Ishikawa (cell line): ENCODE measurements around the gene ACAP2.

ENCODE experiments used
- RAD21 ChIP-seq: IDR thresholded peaks from 2 replicates; pipeline ENCODE4 v1.6.1; 2012; ENCODE audit warnings: low read depth
- REST ChIP-seq: IDR thresholded peaks from 2 replicates; pipeline ENCODE4 v1.6.1; 2012; ENCODE audit warnings: low read depth, mild to moderate bottlenecking
- TAF1 ChIP-seq: IDR thresholded peaks from 2 replicates; pipeline ENCODE4 v1.6.1; 2012; ENCODE audit warnings: low read depth, mild to moderate bottlenecking
- YY1 ChIP-seq: IDR thresholded peaks from 2 replicates; pipeline ENCODE4 v1.6.1; 2012; ENCODE audit warnings: low read depth
- ZBTB7A ChIP-seq: IDR thresholded peaks from 2 replicates; pipeline ENCODE4 v1.6.1; 2012; ENCODE audit warnings: low read depth

GRCh38 chr3:195306369-195306768, 136.5 kb downstream of the ACAP2 start:
- TF ChIP-seq REST (no peak), RAD21 (no peak), TAF1 (no peak), YY1 (no peak), ZBTB7A (no peak)
